Hematopoietic multipotent progenitor cell treated with erythropoietin and hydrocortisone succinate and interleukin-3 and kit ligand, for 15 days (in vitro differentiated cells): ENCODE measurements around the gene EVA1A.
"Not testable (repeated sequence)": the region's sequence is repeated elsewhere in the genome, so short reads cannot be mapped to it uniquely, and the experiment has no call there.

Experiments used
- DNase-seq: peaks from one replicate; pipeline ENCODE4 v3.0.0-alpha.2; 2015; ENCODE audit warnings: low spot score

Gene EVA1A

DNA sequence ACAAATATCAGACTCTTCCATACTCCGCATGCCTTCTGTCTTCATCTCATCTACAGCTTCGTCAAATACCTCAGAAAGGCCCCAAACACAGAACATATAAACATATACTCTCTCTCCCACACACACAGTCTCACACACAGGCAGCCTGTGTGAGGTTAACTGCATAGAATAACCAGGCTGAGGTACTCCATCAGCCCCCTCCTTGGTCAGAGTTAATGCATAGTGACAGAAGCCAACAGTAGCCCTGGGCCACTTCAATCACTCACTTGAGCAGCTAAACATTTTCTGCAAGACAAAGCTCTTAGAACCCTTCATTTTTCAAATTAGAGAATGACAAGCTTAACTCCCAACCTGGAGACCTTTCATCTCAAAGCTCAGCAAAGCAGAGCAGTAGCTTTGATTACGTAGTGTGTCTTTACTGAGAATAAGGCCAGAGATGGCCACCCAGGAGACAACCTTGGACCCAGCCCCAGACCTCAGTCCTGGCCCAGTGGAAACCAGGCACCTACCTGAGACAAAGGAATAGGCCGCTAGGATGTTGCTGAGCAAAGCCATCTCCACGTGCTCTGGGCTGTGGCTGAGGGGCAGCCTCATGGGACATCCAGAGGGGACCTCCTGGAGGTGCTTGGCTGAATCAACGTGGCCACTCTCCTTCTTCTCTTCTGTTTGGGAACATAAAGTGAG lies 43.0 kb downstream of the EVA1A start:
- DNase-seq = no peak

DNA sequence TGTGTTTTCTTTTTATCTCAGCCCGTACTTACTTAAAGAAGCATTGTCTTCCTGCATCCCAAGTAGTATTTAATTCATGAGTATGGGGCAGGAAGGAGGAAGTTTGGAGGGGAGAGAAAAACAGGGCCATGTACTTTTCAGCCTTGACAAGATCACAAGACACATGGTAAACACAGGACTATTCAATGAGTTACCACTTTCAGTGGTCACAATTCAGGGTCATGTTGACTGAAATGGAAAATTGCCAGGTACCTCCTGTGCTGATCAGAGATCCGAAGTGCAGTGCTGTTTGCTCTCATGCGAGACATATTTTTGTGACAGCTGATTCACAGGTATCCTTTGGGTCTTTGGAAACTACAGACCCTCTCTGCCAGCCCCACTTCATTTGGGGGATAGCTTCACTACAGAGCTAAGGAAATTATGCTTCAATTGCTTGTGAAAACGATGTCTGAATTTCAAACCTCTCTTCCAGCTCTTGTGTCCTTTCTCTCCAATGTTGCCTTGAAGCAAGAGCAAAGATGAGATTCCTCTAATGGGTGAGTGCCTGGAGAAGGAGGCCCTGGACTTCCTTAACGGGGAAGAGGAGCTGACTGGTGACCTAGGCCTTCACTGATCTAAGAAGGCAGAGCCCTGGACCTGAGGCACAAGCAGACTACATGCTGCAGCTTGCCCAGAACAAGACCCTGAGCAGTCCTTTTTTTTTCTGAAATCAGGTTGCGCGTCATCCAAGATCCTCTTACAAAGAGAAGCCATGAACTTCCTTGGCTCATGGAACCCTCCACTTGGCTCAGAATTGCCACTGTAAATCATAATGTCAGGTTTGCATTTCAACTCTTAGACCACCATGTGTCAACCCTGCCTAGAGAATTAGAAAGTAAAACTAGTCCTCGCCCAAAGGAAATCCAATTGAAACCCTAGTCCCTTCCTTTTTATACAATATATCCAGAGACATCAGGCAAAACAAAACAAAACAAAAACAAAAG lies 44.1 kb downstream of the EVA1A start:
- DNase-seq = no peak

DNA sequence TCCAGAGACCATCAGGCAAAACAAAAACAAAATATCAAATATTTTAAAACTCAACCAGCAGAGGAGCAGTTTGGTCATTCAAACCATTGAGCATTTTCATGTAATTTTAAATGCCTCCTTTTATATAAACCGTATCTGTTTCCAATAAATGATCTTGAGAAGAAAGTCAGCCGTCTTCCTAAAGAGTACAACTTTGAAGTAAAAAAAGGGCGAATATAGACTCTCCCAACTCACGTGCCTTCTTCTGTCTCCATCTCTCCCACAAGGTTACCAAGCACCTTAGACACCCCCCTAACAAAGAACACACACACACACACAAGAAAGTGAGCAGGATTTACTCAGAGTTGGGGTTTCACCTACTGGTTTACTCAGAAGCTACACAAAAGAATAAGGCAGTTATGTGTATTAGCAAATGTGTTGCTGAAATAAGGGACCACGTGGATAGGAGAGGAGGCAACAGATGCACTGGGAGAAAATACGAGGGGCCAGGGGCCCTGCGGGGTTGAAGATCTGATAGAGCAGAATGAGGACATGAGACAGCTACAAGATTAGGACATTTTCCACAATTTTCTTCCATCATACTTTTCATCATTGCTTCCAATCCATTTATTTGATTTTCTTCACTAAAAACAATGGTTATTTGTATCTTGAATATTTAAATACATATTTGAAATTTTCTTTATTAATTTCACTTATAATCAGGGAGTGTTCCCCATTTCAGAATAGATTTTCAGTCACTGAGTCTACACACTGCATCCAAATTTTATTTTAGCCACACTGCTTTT lies 45.0 kb downstream of the EVA1A start:
- DNase-seq = no peak

GRCh38 chr2:75513616-75514170 lies 47.0 kb downstream of the EVA1A start:
- no peak for DNase-seq

DNA sequence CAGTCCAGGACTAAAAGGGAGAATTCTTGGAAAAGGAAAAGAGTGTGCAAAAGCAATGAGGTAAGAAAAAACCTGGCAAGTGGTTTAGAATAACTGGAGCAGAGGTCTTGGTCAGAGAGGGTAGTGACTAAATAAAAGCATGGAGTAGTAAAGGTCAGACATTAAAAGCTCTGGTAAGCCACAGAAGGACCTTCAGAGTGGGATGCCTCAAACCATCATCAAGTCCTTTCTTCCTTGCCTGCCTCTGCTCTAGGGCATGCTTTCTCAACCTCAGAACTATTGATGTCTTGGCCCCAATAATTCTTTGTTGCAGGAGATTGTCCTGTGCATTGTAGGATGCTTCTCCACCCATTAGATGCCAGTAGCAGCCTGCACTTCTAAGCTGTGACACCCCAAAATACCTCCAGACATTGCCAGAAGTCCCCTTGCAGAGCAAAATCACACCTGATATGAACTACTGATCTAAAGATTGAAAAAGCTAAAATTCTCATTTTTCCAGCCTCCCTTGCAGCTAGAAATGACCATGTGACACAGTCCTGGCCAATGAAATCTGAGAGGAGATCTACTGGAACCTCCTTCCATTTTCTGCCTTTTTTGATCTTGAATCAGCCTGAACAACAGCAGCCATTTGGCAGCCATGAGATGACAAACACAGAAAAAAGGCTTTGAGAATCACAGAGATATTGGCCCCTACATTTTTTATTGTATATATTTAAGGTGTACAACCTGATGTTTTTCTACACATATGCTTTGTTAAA lies 48.1 kb downstream of the EVA1A start:
- no peak for DNase-seq

DNA sequence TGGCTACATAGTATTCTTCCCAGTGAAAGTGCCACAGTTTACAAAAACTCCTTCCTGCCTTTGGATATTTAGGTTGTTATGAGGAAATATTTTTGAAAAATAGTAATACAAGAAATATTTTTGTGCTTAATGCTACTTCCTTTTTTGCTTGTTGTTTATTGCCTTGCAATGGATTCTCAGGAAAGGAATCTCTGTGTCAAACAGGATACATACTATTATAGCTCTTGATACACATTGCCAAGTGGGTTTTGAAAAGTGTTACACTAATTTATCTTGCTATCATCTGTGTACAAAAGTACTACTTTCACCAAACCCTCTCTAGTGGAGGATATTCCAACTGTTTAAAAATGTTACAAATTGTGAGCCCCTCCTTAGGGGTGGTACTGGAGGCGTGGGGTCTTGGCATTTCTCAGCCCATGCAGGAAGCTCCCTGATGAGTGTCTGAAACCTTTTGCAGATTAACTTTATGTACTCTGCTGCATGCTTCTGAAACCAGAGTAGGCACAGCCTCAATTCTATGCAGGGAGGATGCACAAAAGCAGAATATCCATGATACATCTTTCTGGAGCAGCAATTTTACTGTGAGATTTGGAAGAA lies 54.5 kb downstream of the EVA1A start:
- DNase-seq = no peak

DNA sequence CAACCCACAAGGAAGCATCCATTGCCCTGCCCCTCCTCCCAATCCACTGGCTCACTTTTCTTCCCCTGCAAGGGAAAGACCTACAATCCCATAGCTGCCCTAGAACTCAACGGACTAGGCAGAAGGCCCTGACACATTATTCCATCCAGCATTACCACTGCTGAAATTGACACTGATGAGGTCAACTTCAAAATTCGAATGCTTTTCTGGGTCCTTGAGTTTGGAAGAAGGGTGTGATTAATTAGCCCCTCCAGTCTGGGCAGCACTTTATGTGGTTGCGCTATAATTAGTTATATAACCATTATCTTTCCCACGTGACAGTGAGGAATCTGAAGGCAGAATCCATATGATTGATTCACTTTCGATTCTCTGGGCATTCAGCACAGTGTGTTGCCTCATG lies 55.7 kb downstream of the EVA1A start:
- no peak for DNase-seq

GRCh38 chr2:75503048-75503607 lies 57.6 kb downstream of the EVA1A start:
- no peak for DNase-seq

DNA sequence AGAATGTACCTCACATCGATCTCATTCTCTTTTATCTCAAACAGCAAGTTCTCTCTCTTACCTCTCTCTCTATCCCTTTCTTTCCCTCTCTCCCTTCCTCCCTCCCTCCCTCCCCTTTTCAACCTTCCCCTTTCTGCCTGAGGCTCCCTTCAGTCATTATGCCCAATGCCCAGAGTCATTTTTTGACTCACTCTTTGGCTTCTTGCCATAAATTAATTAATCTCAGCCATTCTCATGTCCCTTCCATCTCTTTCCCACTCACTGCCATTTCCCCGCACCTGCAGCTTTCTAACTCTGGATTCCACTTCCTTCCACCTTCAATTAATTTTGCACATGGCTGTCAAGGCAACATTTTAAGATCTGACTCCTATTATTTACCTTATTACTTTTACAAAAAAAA lies 60.1 kb downstream of the EVA1A start:
- no peak for DNase-seq

DNA sequence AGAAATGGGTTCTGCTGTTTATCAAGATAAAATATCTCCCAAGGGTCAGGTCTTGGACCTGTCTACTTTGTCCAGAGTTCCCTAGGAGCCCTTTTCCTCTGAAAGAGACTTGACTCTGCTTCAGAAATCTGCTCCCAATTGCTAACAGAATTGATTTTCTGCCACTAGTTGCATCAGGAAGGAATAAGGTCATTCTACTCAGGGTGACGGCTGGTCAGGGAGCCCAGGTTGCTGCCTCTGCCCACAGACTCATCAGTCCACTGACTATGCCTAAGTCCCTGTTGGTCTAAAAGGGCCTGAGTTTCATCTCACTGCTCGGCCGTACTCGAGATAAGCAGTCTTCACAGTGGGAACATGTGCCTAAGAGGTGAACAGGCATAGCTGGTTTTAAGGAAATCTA lies 61.2 kb downstream of the EVA1A start:
- DNase-seq = no peak

GRCh38 chr2:75498907-75499306 lies 61.8 kb downstream of the EVA1A start:
- DNase-seq = no peak

- DNase-seq = no peak
Measured at GRCh38 chr2:75497256-75497655, 63.5 kb downstream of the EVA1A start.

DNA sequence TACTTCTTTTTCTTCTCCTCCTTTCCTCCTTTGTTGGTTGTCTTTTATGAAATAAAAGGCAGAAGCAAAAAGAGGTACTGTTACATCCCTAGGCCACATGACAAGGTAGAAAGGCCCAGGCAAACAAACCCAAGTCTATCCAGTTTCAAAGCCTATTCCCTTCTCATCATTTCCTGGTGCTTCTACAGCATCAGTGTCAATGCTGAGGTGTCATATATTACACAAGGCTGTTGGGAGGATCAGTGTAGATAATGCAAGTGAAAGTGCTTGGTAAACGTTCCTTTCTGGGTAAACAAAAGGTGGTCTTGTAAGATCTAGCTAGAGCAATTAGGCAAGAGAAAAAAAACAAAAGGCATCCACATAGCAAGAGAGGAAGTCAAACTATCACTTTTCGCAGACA lies 64.9 kb downstream of the EVA1A start:
- no peak for DNase-seq

DNA sequence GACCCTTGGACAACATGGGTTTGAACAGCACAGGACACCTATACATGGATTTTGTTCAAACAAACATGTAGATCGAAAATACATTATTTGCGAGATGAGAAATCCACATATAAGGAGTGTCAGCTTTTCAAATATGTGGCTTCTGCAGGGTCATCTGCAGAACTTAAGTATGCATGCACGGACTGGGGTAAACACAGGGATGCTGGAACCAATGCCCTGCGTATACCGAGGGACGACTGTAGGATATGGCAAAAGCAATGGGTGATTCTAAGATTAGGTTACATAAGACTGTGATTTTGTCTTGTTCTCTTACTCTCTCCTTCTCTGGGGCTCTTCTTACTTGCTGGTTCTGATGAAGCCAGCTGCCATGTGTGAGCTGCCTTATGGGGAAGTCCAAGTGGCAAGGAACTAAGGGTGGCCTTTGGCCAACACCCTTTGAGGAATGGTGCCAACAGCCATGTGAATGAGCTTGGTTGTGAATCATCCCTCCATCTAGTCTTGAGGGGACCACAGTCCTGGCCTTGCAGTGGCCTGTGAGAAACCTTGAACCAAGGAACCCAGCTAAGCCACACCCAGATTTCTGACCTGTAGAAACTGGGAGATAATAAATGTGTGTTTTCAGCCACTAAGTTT lies 66.5 kb downstream of the EVA1A start:
- no peak for DNase-seq

- no peak for DNase-seq
Measured at GRCh38 chr2:75493230-75493629, 67.5 kb downstream of the EVA1A start.

GRCh38 chr2:75491129-75491753 lies 69.5 kb downstream of the EVA1A start:
- DNase-seq = no peak

GRCh38 chr2:75489721-75490120 lies 71.0 kb downstream of the EVA1A start:
- no peak for DNase-seq

GRCh38 chr2:75488157-75488556 lies 72.6 kb downstream of the EVA1A start:
- no peak for DNase-seq

DNA sequence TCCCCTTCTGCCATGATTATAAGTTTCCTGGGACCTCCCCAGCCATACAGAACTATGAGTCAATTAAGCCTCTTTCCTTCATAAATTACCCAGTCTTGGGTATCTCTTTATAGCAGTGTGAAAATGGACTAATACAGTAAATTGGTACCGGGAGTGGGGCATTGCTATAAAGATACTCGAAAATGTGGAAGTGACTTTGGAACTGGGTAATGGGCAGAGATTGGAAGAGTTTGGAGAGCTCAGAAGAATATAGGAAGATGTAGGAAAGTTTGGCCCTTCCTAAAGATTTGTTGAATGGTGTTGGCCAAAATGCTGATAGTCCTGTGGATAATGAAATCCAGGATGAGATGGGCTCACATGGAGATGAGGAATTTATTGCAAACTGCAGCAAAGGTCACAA lies 74.0 kb downstream of the EVA1A start:
- DNase-seq = not testable (repeated sequence)

DNA sequence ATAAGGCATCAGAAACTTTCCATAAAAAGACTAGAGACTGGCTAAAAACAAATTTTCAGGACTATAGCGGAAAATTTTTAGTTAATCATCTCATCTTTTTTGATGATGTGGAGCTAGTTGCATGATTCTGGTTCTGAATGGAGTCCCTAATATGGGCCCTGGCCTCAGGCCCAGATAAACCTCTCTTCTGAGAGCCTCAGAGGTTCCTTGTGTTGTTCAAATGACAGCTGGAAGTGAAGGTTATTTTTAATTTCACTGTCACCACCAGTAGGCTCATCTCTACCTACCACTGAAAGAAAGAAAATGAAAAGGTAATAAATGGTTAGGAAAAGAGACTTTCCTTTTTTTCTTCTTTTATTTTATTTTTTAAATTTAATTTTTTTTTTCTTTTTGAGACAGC lies 75.9 kb downstream of the EVA1A start:
- DNase-seq = no peak
